SU-DHL-6 (cell line): Measurements from ENCODE around the gene SLC35C1.

Experiments used
- H2AFZ ChIP-seq: fragments of 200-600 bp; sonication (generic); 2 replicates; pipeline ENCODE4 v1.6.1; 2014; ENCODE audit warnings: low read depth, mild to moderate bottlenecking, moderate library complexity, mixed read lengths, antibody characterized with exemption, low read length; ENCODE audit not compliant: severe bottlenecking
- H3F3A ChIP-seq: fragments of 200-600 bp; shearing (Covaris generic); 2 replicates; pipeline ENCODE4 v1.6.0; 2016; ENCODE audit warnings: antibody characterized with exemption, mild to moderate bottlenecking; ENCODE audit not compliant: insufficient read depth
- H3K27ac ChIP-seq: fragments of 200-600 bp; sonication (generic); 2 replicates; pipeline ENCODE4 v1.5.1; 2016; ENCODE audit warnings: low read depth, mild to moderate bottlenecking, low read length, moderate library complexity, mixed read lengths
- H3K27me3 ChIP-seq: fragments of 200-600 bp; sonication (generic), shearing (Covaris generic); 2 replicates; pipeline ENCODE4 v1.6.0; 2014; ENCODE audit warnings: mild to moderate bottlenecking, low read length
- H3K36me3 ChIP-seq: fragments of 200-600 bp; sonication (generic); 2 replicates; pipeline ENCODE4 v1.6.1; 2014; ENCODE audit warnings: mild to moderate bottlenecking, low read length, mixed read lengths
- H3K4me2 ChIP-seq: fragments of 300-600, 200-600 bp; shearing (Covaris generic), sonication (generic); 2 replicates; pipeline ENCODE4 v1.6.0; 2014; ENCODE audit warnings: low read length, low read depth, mild to moderate bottlenecking; ENCODE audit not compliant: poor library complexity, severe bottlenecking
- H3K4me3 ChIP-seq: fragments of 200-600 bp; sonication (generic); 2 replicates; pipeline ENCODE4 v1.5.1; 2014; ENCODE audit warnings: antibody characterized with exemption, low read length, mild to moderate bottlenecking, mixed read lengths; ENCODE audit not compliant: insufficient read depth, poor library complexity, severe bottlenecking
- H3K79me2 ChIP-seq: fragments of 200-600 bp; sonication (generic); 2 replicates; pipeline ENCODE4 v1.6.1; 2014; ENCODE audit warnings: mild to moderate bottlenecking, low read length, moderate library complexity; ENCODE audit not compliant: insufficient read depth
- H3K9ac ChIP-seq: fragments of 200-600 bp; sonication (generic); 2 replicates; pipeline ENCODE4 v1.7.0; 2014; ENCODE audit warnings: mild to moderate bottlenecking, low read length
- H3K9me2 ChIP-seq: fragments of 200-600 bp; sonication (generic); replicated peaks from 2 replicates; pipeline ENCODE4 v1.6.1; 2014; ENCODE audit warnings: low read length; ENCODE audit not compliant: insufficient read depth
- H3K9me3 ChIP-seq: fragments of 200-600 bp; sonication (generic); 2 replicates; pipeline ENCODE4 v1.6.1; 2014; ENCODE audit warnings: low read length, mixed read lengths; ENCODE audit not compliant: insufficient read depth
- H4K20me1 ChIP-seq: fragments of 200-600 bp; sonication (generic); 2 replicates; pipeline ENCODE4 v1.6.1; 2014; ENCODE audit warnings: low read depth, mild to moderate bottlenecking, antibody characterized with exemption, low read length, moderate library complexity, mixed read lengths
- EZH2phosphoT487 ChIP-seq: fragments of 200-600 bp; sonication (generic), shearing (Covaris generic); conservative IDR thresholded peaks from 2 replicates; pipeline ENCODE4 v1.6.1; 2018; ENCODE audit warnings: mild to moderate bottlenecking, antibody characterized with exemption, low read length, moderate library complexity, mixed read lengths
- TF ChIP-seq, protein P1 (sequence below): fragments of 200-600 bp; sonication (generic); IDR thresholded peaks from one replicate; pipeline ENCODE4 v1.5.1; 2017; ENCODE audit warnings: antibody characterized with exemption, mild to moderate bottlenecking, low read length, moderate library complexity; ENCODE audit not compliant: insufficient read depth, poor library complexity, severe bottlenecking

SLC35C1 gene

GRCh38 chr11:45852712-45853101 is 47.8 kb downstream of the SLC35C1 start:
- Histone ChIP-seq H3K9me3 (no peaks in the 10 kb centered on the region), H3K9me2 (no peaks in the 10 kb centered on the region), H3K4me2 (peak overlapping the region; percentile 27)

DNA sequence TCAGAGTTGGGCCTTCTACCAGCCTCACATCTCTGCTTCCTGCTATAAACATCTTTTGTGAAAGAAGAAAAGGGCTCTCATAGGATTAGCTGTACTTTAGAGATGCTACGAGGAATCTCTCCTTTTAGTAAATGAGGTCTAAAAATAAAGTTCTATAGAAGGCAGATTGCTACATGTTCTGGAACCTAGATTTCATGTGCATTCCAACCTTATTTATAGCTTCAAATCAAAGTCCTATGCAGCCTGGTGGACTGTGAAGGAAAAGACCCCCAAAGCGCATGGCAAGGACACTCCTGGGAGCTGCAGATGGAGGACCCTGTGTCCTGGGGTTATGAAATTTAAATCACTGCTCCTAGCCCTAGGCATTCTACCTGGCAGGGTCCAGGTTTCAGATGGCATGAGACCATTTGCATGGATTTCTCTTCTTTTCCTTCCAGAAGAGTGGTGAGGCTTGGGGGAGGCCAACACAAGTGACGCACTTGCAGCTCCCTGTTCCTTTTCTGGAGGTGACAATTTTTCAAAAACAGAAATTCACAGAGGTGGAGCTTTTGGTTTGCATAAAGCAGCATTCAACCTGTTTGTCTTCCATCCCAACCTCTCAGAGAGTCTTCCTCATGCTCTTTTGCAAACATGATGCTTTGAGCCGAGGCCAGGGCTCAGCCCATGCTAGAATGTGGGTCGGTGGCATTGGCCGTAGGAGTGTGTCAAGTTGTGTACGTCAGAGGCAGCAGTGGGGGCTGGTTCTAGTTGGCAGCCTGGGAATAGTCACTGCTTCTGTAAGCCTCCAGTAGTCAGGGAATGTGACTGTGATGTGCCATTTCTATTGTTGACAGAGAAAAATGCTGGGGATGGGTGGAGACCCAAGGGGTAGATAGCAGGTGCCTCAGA is 48.6 kb downstream of the SLC35C1 start:
- no peak overlapping the region for H3K4me3 ChIP-seq
- no peaks in the 10 kb centered on the region for H3K9me2 ChIP-seq
- TF ChIP-seq, protein P1, sequence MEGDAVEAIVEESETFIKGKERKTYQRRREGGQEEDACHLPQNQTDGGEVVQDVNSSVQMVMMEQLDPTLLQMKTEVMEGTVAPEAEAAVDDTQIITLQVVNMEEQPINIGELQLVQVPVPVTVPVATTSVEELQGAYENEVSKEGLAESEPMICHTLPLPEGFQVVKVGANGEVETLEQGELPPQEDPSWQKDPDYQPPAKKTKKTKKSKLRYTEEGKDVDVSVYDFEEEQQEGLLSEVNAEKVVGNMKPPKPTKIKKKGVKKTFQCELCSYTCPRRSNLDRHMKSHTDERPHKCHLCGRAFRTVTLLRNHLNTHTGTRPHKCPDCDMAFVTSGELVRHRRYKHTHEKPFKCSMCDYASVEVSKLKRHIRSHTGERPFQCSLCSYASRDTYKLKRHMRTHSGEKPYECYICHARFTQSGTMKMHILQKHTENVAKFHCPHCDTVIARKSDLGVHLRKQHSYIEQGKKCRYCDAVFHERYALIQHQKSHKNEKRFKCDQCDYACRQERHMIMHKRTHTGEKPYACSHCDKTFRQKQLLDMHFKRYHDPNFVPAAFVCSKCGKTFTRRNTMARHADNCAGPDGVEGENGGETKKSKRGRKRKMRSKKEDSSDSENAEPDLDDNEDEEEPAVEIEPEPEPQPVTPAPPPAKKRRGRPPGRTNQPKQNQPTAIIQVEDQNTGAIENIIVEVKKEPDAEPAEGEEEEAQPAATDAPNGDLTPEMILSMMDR: no peak
- TF ChIP-seq EZH2phosphoT487: no peak
- no peak overlapping the region for H3K27ac ChIP-seq
- H3K4me2 ChIP-seq: no peak overlapping the region
- no peaks in the 10 kb centered on the region for H3K27me3 ChIP-seq
- no peak overlapping the region for H2AFZ ChIP-seq
- H3K79me2 ChIP-seq: peaks cover 22% of the 10 kb centered on the region
- no peak overlapping the region for H3K9ac ChIP-seq
- H3F3A ChIP-seq: no peaks in the 10 kb centered on the region
- no peaks in the 10 kb centered on the region for H3K9me3 ChIP-seq
- no peaks in the 10 kb centered on the region for H3K36me3 ChIP-seq
- H4K20me1 ChIP-seq: peaks cover 7% of the 10 kb centered on the region; the same call in 1 of the 2 replicates

More at GRCh38 chr11:45852712-45853101, 47.8 kb downstream of the SLC35C1 start:
- peaks cover 22% of the 10 kb centered on the region for H3K79me2 ChIP-seq
- no peaks in the 10 kb centered on the region for H3K36me3 ChIP-seq
- no peak overlapping the region for H2AFZ ChIP-seq
- no peak overlapping the region for H3K4me3 ChIP-seq
- H3F3A ChIP-seq: no peaks in the 10 kb centered on the region
- TF ChIP-seq, protein P1: no peak
- no peak for TF ChIP-seq EZH2phosphoT487
- peaks cover 7% of the 10 kb centered on the region; the same call in 1 of the 2 replicates for H4K20me1 ChIP-seq
- H3K9ac ChIP-seq: no peak overlapping the region
- no peak overlapping the region for H3K27ac ChIP-seq
- no peaks in the 10 kb centered on the region for H3K27me3 ChIP-seq

DNA sequence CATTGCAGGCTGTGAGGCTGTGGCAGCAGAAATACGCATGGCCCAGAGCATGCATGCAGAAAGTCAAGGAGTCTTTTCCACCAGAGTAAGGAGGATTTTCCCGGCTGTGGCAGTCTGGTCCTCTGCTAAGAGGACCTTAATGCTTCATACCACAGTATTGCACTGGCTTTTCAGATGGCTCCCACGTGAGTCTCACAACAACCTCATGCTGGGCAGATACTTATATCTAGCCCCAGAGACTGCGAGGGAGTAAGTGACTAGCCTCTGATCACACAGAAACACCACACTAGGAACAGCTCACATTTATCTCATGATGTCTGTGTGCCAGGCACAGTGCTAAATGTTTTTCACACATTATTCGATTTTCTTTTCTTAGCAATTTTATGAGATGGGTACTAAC is 50.4 kb downstream of the SLC35C1 start:
- Histone ChIP-seq H3F3A (no peaks in the 10 kb centered on the region), H3K4me2 (no peak overlapping the region), H3K79me2 (peaks cover 19% of the 10 kb centered on the region), H3K4me3 (no peak overlapping the region), H2AFZ (no peak overlapping the region), H3K27me3 (no peaks in the 10 kb centered on the region), H3K27ac (no peak overlapping the region), H3K9me2 (no peaks in the 10 kb centered on the region), H4K20me1 (peaks cover 7% of the 10 kb centered on the region; the same call in 1 of the 2 replicates), H3K36me3 (no peaks in the 10 kb centered on the region), H3K9ac (no peak overlapping the region), H3K9me3 (no peaks in the 10 kb centered on the region)
- TF ChIP-seq, protein P1: no peak
- TF ChIP-seq EZH2phosphoT487: no peak
